ENCODE data around the gene CDC42EP1. TPM values are rescaled to one million over a fixed set of nuclear protein-coding genes. Genes with fewer than 3 reads are reported as not detected.

Gene CDC42EP1
- polyA plus RNA-seq, 1 of the 3 experiments (the other 2 are of a cell fraction): 24.9 TPM

GRCh38 chr22:37604875-37605274 is 44.6 kb downstream of the CDC42EP1 start:
- Histone ChIP-seq H3K4me1 (ENCODE audit: control insufficient read depth in 1 of 2, insufficient read depth in 2 of 2, low read depth in 1 of 2, low read length in 1 of 2) (peaks cover 0 to 8% of the 10 kb centered on the region in 2 experiments; a peak in 1 of 4 replicates), H3F3A (replicated peaks; ENCODE audit: insufficient read depth) (peaks cover 14% of the 10 kb centered on the region), H4K20me1 (ENCODE audit: insufficient read depth) (no peaks in the 10 kb centered on the region), H2AFZ (ENCODE audit: low read depth) (no peak overlapping the region), H3K9me3 (no peaks in the 10 kb centered on the region), H3K4me2 (no peak overlapping the region), H3K9ac (no peak overlapping the region), H3K4me3 (ENCODE audit: low read depth in 2 of 2, low read length in 1 of 2) (no peak overlapping the region), H3K27me3 (ENCODE audit: insufficient read depth) (no peaks in the 10 kb centered on the region), H3K9me2 (no peaks in the 10 kb centered on the region), H3K79me2 (ENCODE audit: insufficient read depth) (peaks cover 10% of the 10 kb centered on the region), H3K36me3 (replicated peaks in 1 of 2; ENCODE audit: control insufficient read depth in 1 of 2, insufficient read depth in 2 of 2, low read length in 1 of 2) (no peaks in the 10 kb centered on the region), H3K27ac (ENCODE audit: low read depth in 2 of 2, low read length in 1 of 2) (no peak overlapping the region)
- TF ChIP-seq FOSL2 (IDR thresholded peaks at IDR 0.05; ENCODE audit: borderline replicate concordance, low read depth): no peak
- no peak for TF ChIP-seq GATA2 (CRISPR knock-in tag; IDR thresholded peaks at IDR 0.05)
- TF ChIP-seq, protein P1, sequence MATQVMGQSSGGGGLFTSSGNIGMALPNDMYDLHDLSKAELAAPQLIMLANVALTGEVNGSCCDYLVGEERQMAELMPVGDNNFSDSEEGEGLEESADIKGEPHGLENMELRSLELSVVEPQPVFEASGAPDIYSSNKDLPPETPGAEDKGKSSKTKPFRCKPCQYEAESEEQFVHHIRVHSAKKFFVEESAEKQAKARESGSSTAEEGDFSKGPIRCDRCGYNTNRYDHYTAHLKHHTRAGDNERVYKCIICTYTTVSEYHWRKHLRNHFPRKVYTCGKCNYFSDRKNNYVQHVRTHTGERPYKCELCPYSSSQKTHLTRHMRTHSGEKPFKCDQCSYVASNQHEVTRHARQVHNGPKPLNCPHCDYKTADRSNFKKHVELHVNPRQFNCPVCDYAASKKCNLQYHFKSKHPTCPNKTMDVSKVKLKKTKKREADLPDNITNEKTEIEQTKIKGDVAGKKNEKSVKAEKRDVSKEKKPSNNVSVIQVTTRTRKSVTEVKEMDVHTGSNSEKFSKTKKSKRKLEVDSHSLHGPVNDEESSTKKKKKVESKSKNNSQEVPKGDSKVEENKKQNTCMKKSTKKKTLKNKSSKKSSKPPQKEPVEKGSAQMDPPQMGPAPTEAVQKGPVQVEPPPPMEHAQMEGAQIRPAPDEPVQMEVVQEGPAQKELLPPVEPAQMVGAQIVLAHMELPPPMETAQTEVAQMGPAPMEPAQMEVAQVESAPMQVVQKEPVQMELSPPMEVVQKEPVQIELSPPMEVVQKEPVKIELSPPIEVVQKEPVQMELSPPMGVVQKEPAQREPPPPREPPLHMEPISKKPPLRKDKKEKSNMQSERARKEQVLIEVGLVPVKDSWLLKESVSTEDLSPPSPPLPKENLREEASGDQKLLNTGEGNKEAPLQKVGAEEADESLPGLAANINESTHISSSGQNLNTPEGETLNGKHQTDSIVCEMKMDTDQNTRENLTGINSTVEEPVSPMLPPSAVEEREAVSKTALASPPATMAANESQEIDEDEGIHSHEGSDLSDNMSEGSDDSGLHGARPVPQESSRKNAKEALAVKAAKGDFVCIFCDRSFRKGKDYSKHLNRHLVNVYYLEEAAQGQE (IDR thresholded peaks at IDR 0.05; ENCODE audit: low read depth, low read length): no peak
- TF ChIP-seq RAD21 (IDR thresholded peaks at IDR 0.05; ENCODE audit: low read length): no peak
- TF ChIP-seq CHD2 (IDR thresholded peaks at IDR 0.05; ENCODE audit: low read length, partially characterized antibody): no peak
- TF ChIP-seq, protein P2, sequence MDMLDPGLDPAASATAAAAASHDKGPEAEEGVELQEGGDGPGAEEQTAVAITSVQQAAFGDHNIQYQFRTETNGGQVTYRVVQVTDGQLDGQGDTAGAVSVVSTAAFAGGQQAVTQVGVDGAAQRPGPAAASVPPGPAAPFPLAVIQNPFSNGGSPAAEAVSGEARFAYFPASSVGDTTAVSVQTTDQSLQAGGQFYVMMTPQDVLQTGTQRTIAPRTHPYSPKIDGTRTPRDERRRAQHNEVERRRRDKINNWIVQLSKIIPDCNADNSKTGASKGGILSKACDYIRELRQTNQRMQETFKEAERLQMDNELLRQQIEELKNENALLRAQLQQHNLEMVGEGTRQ (IDR thresholded peaks at IDR 0.05; ENCODE audit: borderline replicate concordance, low read depth, low read length): no peak
- no peak for TF ChIP-seq ELF1 (IDR thresholded peaks at IDR 0.05)
- WGBS (ENCODE audit: low lambda C conversion rate): 70% methylated on average over 5 of the region's 5 CpGs
- ChIA-PET POLR2A (no interaction called here), CTCF (interaction anchor here (1.0 to 4.3 kb wide), 7 partner anchors 10 to 77 kb away, joined by 3 to 95 read pairs (median 8); no protein-coding TSS in a partner anchor)
- no peak for DNase-seq

DNA sequence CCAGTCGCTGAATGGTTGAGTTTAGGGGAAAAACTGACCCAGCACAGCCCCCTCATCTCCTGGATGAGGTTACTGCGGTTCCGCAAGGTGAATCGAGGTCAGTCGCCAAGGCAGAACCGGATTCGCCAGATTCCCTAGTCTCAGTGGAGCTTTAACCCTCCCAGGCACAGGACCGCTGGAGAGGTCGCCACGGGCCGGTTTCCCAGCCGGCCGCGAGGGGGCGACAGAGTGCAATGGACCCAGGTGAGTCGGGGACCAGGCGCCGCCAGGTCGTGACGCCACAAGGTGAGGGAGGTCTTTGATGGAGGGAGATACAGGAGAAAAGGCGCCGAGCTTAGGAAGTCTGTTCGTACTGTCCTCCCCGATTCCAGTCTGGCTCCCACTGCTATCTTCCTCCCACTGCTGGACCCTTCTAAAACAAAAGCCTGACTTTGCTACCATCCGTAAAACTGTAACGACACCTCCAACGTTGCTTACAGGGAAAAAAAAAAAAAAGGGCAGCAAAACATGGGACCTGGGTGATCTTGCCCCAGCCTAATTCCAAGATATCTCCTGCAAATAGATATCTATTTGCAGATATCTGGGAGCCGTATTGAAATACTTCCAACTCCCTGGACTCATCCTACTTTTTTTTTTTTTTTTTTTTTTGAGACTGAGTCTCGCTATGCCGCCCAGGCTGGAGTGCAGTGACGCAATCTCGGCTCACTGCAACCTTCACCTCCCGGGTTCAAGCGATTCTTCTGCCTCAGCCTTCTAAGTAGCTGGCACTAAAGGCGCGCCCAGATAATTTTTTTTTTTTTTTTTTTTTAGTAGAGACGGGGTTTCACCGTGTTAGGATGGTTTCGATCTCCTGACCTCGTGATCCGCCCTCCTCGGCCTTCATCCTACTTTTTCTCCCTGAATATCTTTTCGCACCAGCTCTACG is 47.0 kb downstream of the CDC42EP1 start:
- Histone ChIP-seq H3K9me3 (no peaks in the 10 kb centered on the region), H3K9ac (no peak overlapping the region), H3K4me3 (ENCODE audit: low read depth in 2 of 2, low read length in 1 of 2) (peak overlapping the region; percentile 58 to 86), H2AFZ (ENCODE audit: low read depth) (peak overlapping the region; percentile 84), H4K20me1 (ENCODE audit: insufficient read depth) (no peaks in the 10 kb centered on the region), H3K9me2 (no peaks in the 10 kb centered on the region), H3K27ac (ENCODE audit: low read depth in 2 of 2, low read length in 1 of 2) (peak overlapping the region; percentile 92 to 98; a peak in 3 of 4 replicates), H3F3A (replicated peaks; ENCODE audit: insufficient read depth) (peaks cover 14% of the 10 kb centered on the region), H3K36me3 (replicated peaks in 1 of 2; ENCODE audit: control insufficient read depth in 1 of 2, insufficient read depth in 2 of 2, low read length in 1 of 2) (no peaks in the 10 kb centered on the region), H3K4me1 (ENCODE audit: control insufficient read depth in 1 of 2, insufficient read depth in 2 of 2, low read depth in 1 of 2, low read length in 1 of 2) (peaks cover 7 to 26% of the 10 kb centered on the region in 2 experiments; a peak in 1 of 4 replicates), H3K79me2 (ENCODE audit: insufficient read depth) (peaks cover 32% of the 10 kb centered on the region), H3K27me3 (ENCODE audit: insufficient read depth) (no peaks in the 10 kb centered on the region), H3K4me2 (peak overlapping the region; percentile 91)
- TF ChIP-seq GATA2 (CRISPR knock-in tag; IDR thresholded peaks at IDR 0.05) (peak; percentile 27; the same call in 1 of the 2 replicates), RAD21 (IDR thresholded peaks at IDR 0.05; ENCODE audit: low read length) (peak; percentile 51), EZH2phosphoT487 (IDR thresholded peaks at IDR 0.05; ENCODE audit: borderline replicate concordance, low read depth) (no peak), SMC3 (IDR thresholded peaks at IDR 0.05; ENCODE audit: low read depth, low read length) (peak; percentile 37), MXI1 (IDR thresholded peaks at IDR 0.05; ENCODE audit: low read depth, low read length) (0 out of 2 replicates have a peak, but pooled peaks have one; percentile 5), YY1 (IDR thresholded peaks at IDR 0.05; ENCODE audit: low read depth) (peak; percentile 43; the same call in 1 of the 2 replicates), CHD2 (IDR thresholded peaks at IDR 0.05; ENCODE audit: low read length, partially characterized antibody) (no peak), CTCF (IDR thresholded peaks at IDR 0.05) (peak; percentile 99)
- TF ChIP-seq, protein P3, sequence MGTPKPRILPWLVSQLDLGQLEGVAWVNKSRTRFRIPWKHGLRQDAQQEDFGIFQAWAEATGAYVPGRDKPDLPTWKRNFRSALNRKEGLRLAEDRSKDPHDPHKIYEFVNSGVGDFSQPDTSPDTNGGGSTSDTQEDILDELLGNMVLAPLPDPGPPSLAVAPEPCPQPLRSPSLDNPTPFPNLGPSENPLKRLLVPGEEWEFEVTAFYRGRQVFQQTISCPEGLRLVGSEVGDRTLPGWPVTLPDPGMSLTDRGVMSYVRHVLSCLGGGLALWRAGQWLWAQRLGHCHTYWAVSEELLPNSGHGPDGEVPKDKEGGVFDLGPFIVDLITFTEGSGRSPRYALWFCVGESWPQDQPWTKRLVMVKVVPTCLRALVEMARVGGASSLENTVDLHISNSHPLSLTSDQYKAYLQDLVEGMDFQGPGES (IDR thresholded peaks at IDR 0.05; ENCODE audit: low read depth, low read length): no peak
- DNase-seq: peak; percentile 87
- ChIA-PET POLR2A (interaction anchor here (0.5 to 2.1 kb wide), 14 partner anchors 7 to 329 kb away, joined by 3 to 13 read pairs (median 4); partner anchors contain the start of gene NOL12), CTCF (interaction anchor here (0.6 to 9.3 kb wide), 56 partner anchors 9 to 351 kb away, joined by 3 to 95 read pairs (median 4); partner anchors contain the start of genes LGALS1, NOL12 and TRIOBP)
- 3% methylated on average over 38 of the region's 44 CpGs for WGBS (ENCODE audit: low lambda C conversion rate)

All from SK-N-SH (cell line).